ENCODE data around the gene GAP43. TPM values are rescaled to one million over a fixed set of nuclear protein-coding genes. Genes with fewer than 3 reads are reported as not detected.

GAP43 gene
- total and polyA plus RNA-seq, 7 donors = 0.60 to 18.9 (median 7.7) TPM; not detected in 1

DNA sequence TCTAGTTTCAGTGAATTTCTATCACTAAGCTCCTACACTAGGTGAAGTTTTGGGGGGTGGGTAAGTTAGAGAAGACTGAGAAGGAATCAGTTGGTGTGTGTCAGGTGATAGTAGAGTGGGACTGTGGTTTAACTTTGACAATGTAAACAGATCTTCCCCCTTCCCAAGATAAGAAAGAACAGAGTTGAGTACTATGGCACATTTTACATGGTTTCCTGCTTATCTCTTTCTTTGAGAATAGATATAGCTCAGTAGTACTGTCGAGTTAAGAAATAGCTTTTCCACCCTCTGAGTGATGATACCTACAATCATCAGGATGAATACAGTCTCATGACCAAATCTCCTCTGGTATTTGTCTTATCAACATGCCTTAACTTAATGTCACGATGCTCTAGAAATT is 42.8 kb downstream of the GAP43 start:
- intact Hi-C loops (cut with DNase I) = no loop called here
- peaks cover 0 to 8% (median 2%) of the 10 kb centered on the region in 4 donors for H3K4me1 ChIP-seq
- no peaks in the 10 kb centered on the region for H3K9me3 ChIP-seq
- no peak for DNase-seq
- no peaks in the 10 kb centered on the region for H3K36me3 ChIP-seq
- H3K27me3 ChIP-seq = no peaks in the 10 kb centered on the region
- no peak overlapping the region for H3K4me3 ChIP-seq
- H3K27ac ChIP-seq = no peak overlapping the region
- TF ChIP-seq POLR2A (IDR thresholded peaks at IDR 0.05) (no peak), EP300 (IDR thresholded peaks at IDR 0.05) (no peak), POLR2AphosphoS5 (IDR thresholded peaks at IDR 0.05) (no peak)
- TF ChIP-seq, protein P1, sequence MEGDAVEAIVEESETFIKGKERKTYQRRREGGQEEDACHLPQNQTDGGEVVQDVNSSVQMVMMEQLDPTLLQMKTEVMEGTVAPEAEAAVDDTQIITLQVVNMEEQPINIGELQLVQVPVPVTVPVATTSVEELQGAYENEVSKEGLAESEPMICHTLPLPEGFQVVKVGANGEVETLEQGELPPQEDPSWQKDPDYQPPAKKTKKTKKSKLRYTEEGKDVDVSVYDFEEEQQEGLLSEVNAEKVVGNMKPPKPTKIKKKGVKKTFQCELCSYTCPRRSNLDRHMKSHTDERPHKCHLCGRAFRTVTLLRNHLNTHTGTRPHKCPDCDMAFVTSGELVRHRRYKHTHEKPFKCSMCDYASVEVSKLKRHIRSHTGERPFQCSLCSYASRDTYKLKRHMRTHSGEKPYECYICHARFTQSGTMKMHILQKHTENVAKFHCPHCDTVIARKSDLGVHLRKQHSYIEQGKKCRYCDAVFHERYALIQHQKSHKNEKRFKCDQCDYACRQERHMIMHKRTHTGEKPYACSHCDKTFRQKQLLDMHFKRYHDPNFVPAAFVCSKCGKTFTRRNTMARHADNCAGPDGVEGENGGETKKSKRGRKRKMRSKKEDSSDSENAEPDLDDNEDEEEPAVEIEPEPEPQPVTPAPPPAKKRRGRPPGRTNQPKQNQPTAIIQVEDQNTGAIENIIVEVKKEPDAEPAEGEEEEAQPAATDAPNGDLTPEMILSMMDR (IDR thresholded peaks at IDR 0.05) = no peak
- 80 to 87% methylated on average over 2 of the region's 2 CpGs for WGBS, 2 donors

GRCh38 chr3:115666920-115667737 is 43.8 kb downstream of the GAP43 start:
- Histone ChIP-seq H3K4me1 (peaks cover 0 to 13% (median 2%) of the 10 kb centered on the region in 4 donors), H3K9me3 (no peaks in the 10 kb centered on the region), H3K36me3 (no peaks in the 10 kb centered on the region), H3K4me3 (no peak overlapping the region), H3K27me3 (no peaks in the 10 kb centered on the region), H3K27ac (no peak overlapping the region)
- no peak for DNase-seq
- WGBS, 2 donors = 47 to 79% methylated on average over 4 of the region's 4 CpGs
- intact Hi-C loops (cut with DNase I) = no loop called here
- TF ChIP-seq POLR2AphosphoS5 (IDR thresholded peaks at IDR 0.05) = no peak
- TF ChIP-seq, protein P1 (IDR thresholded peaks at IDR 0.05) = no peak
- no peak for TF ChIP-seq POLR2A (IDR thresholded peaks at IDR 0.05)
- TF ChIP-seq EP300 (IDR thresholded peaks at IDR 0.05) = no peak

DNA sequence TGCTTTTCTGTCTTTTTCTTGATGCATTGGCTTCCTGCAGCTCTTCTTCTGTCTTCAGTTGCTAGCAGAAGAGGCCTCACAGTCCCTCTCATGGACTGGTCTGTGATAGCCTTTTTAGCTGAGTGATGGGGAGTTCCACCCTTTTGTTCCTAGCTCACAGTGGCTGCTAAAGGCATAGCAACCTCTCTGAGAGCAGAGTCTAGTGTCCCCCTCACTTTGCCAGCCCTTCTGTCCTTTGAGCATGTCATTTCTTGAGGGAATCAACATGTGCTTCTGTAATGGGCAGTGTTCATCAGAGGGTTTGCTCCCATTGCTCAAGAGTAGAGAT is 44.4 kb downstream of the GAP43 start:
- no peak for DNase-seq

GRCh38 chr3:115670911-115671310 is 47.6 kb downstream of the GAP43 start:
- TF ChIP-seq, protein P1 (IDR thresholded peaks at IDR 0.05) = no peak
- Histone ChIP-seq H3K4me1 (peaks cover 0 to 16% (median 2%) of the 10 kb centered on the region in 4 donors), H3K27me3 (no peaks in the 10 kb centered on the region), H3K27ac (no peak overlapping the region), H3K36me3 (no peaks in the 10 kb centered on the region), H3K4me3 (no peak overlapping the region), H3K9me3 (no peaks in the 10 kb centered on the region)
- no peak for DNase-seq
- intact Hi-C loops (cut with DNase I) = no loop called here

More for the DNA sequence above, 44.4 kb downstream of the GAP43 start:
- no peaks in the 10 kb centered on the region for H3K27me3 ChIP-seq
- H3K4me1 ChIP-seq = peaks cover 0 to 16% (median 2%) of the 10 kb centered on the region in 4 donors
- H3K36me3 ChIP-seq = no peaks in the 10 kb centered on the region
- TF ChIP-seq EP300 (IDR thresholded peaks at IDR 0.05) (no peak), POLR2AphosphoS5 (IDR thresholded peaks at IDR 0.05) (no peak), POLR2A (IDR thresholded peaks at IDR 0.05) (no peak)
- TF ChIP-seq, protein P1 (IDR thresholded peaks at IDR 0.05) = no peak
- intact Hi-C loops (cut with DNase I) = no loop called here
- no peaks in the 10 kb centered on the region for H3K9me3 ChIP-seq
- H3K27ac ChIP-seq = no peak overlapping the region
- H3K4me3 ChIP-seq = no peak overlapping the region
